ENCODE data around the gene FOXP4. TPM values are rescaled to one million over a fixed set of nuclear protein-coding genes. Genes with fewer than 3 reads are reported as not detected.

FOXP4 gene
- total RNA-seq, 4 donors from 2014 or later = 12.6 to 42.4 (median 23.7) TPM

DNA sequence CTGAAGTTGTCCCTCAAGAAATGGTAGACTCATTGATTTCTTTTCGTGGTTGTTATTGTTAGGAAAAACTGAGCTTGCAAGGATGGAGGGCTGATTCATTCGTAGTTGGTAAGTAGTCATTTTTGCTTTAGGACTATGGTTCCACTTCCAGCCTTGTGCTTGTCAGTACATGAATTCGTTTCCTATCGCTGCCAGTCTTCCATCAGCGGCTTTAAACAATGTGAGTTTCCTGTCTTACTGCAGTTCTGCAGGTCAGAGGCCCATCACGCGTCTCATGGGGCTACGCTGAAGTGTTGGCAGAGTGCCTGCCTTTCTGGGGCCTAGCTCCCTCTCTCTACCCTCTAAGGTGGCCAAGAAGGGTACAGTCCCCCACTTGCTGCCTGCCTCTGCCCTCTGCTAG is 80.7 kb downstream of the FOXP4 start:
- Histone ChIP-seq H3K9me3 (no peaks in the 10 kb centered on the region), H3K36me3 (no peaks in the 10 kb centered on the region), H3K27me3 (no peaks in the 10 kb centered on the region), H3K4me3 (replicated peaks in 1 of 3) (no peak overlapping the region), H3K27ac (no peak overlapping the region), H3K4me1 (peaks cover 0 to 6% of the 10 kb centered on the region in 2 donors)
- TF ChIP-seq POLR2A (IDR thresholded peaks at IDR 0.05) = no peak
- TF ChIP-seq CTCF (IDR thresholded peaks at IDR 0.05) = no peak
- intact Hi-C loops (cut with DNase I) = no loop called here
- 31 to 36% methylated on average over 8 of the region's 8 CpGs for WGBS, 2 donors
- DNase-seq = no peak

GRCh38 chr6:41629128-41629527 is 82.9 kb downstream of the FOXP4 start:
- intact Hi-C loops (cut with DNase I) = no loop called here
- WGBS, 2 donors = 100% methylated on average over 2 of the region's 2 CpGs

GRCh38 chr6:41630069-41630468 is 83.9 kb downstream of the FOXP4 start:
- peaks cover 0 to 6% of the 10 kb centered on the region in 2 donors for H3K4me1 ChIP-seq
- no peak overlapping the region for H3K27ac ChIP-seq
- 83 to 92% methylated on average over 5 to 6 of the region's 6 CpGs for WGBS, 2 donors
- no peaks in the 10 kb centered on the region for H3K9me3 ChIP-seq
- intact Hi-C loops (cut with DNase I) = no loop called here
- TF ChIP-seq CTCF (IDR thresholded peaks at IDR 0.05) = no peak
- TF ChIP-seq POLR2A (IDR thresholded peaks at IDR 0.05) = no peak
- no peak for DNase-seq
- H3K36me3 ChIP-seq = no peaks in the 10 kb centered on the region
- no peaks in the 10 kb centered on the region for H3K27me3 ChIP-seq
- no peak overlapping the region for H3K4me3 ChIP-seq (replicated peaks in 1 of 3)

More at GRCh38 chr6:41629128-41629527, 82.9 kb downstream of the FOXP4 start:
- Histone ChIP-seq H3K27me3 (no peaks in the 10 kb centered on the region), H3K27ac (no peak overlapping the region), H3K36me3 (no peaks in the 10 kb centered on the region), H3K4me3 (replicated peaks in 1 of 3) (no peak overlapping the region), H3K9me3 (no peaks in the 10 kb centered on the region), H3K4me1 (peaks cover 0 to 6% of the 10 kb centered on the region in 2 donors)
- no peak for TF ChIP-seq POLR2A (IDR thresholded peaks at IDR 0.05)
- TF ChIP-seq CTCF (IDR thresholded peaks at IDR 0.05) = no peak
- DNase-seq = no peak

GRCh38 chr6:41630946-41631345 is 84.8 kb downstream of the FOXP4 start:
- Histone ChIP-seq H3K27ac (no peak overlapping the region), H3K4me3 (replicated peaks in 1 of 3) (no peak overlapping the region), H3K9me3 (no peaks in the 10 kb centered on the region), H3K27me3 (no peaks in the 10 kb centered on the region), H3K4me1 (no peaks in the 10 kb centered on the region), H3K36me3 (no peaks in the 10 kb centered on the region)
- intact Hi-C loops (cut with DNase I) = no loop called here
- DNase-seq = no peak
- WGBS, 2 donors = 88 to 93% methylated on average over 7 to 8 of the region's 8 CpGs
- no peak for TF ChIP-seq CTCF (IDR thresholded peaks at IDR 0.05)
- no peak for TF ChIP-seq POLR2A (IDR thresholded peaks at IDR 0.05)

DNA sequence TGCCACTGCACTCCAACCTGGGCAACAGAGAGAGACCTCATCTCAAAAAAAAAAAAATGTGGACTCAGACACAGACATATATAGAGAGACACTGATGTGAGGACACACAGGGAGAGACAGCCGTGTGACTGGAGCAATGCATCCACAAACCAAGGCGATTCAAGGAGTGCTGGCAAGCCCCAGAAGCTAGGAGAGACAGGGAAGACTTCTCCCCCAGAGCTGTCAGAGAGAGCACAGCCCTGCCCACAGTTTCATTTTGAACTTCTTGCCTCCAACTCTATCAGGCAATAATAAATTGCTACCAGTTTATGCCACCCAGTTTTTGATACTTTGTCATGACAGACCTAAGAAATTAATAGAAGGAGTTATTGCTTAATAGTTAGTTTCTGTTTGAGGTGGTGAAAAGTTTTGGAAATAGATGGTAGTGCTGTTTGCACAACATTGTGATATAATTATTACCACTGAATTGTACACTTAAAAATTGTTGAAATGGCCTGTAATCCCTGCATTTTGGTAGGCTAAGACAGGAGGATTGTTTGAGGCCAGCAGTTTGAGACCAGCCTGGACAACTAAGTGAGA is 87.0 kb downstream of the FOXP4 start:
- peaks cover 12 to 17% of the 10 kb centered on the region in 2 donors for H3K4me1 ChIP-seq
- H3K27ac ChIP-seq = no peak overlapping the region
- H3K4me3 ChIP-seq (replicated peaks in 1 of 3) = no peak overlapping the region
- no peaks in the 10 kb centered on the region for H3K9me3 ChIP-seq
- 79 to 92% methylated on average over 2 of the region's 2 CpGs for WGBS, 2 donors
- no peak for DNase-seq
- H3K27me3 ChIP-seq = peaks cover 6% of the 10 kb centered on the region
- intact Hi-C loops (cut with DNase I) = no loop called here
- TF ChIP-seq POLR2A (IDR thresholded peaks at IDR 0.05) = no peak
- TF ChIP-seq CTCF (IDR thresholded peaks at IDR 0.05) = no peak
- H3K36me3 ChIP-seq = no peaks in the 10 kb centered on the region

Measured in thyroid gland (tissue), 4 donors.